ENCODE data around the gene PLEKHM3. TPM values are rescaled to one million over a fixed set of nuclear protein-coding genes. Genes with fewer than 3 reads are reported as not detected.
A peak's percentile ranks its signal among the peaks of the same experiment; 100 is the strongest.

Gene PLEKHM3
- total RNA-seq, 4 donors from 2014 or later, result 5.6 to 8.8 (median 6.8) TPM

DNA sequence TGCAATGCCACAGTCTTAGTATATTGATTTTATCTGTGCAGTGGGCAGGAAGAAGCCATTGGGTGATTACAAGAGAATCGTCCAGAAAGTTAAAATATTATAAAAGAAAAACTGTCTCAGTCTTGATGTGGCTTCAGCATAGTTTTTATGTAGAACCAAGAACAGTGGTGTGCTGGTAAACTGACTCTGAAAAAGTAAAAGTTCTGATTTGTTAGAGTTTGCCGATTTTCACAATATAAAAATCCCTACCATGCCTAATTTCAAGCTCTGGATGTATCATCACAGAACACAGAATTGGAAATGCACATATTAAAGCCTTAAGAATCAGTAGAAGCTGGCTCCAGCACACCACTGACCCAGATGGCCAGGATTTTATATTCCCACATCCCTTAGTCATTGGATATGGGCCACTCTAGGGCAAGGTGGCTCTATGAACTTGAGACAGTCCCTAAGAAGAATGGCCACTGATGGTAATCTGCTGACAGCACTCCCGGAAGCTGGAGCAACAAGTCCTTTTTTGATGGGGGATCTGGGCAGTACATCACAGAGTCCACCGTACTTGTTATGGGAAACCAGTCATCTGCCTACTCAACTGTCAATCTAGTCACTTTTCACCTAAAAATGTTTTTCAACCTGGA, 9.3 kb upstream of the PLEKHM3 start:
- in situ Hi-C loops (cut with MboI; ENCODE audit: low sequenced_read_pairs in 4 of 4) (loop anchor here in 3 of 4 donors (10.0 to 25.0 kb wide), 3 partner anchors 290 to 422 kb away; partner anchors contain the start of gene METTL21A (in 1 of the 3)), intact Hi-C loops (cut with DNase I; ENCODE audit: low total_unique reads) (loop anchor here (5.0 kb wide), 1 partner anchor 218 kb away; no protein-coding TSS in a partner anchor)
- no peak for TF ChIP-seq POLR2A (IDR thresholded peaks at IDR 0.05)
- TF ChIP-seq, protein P1, sequence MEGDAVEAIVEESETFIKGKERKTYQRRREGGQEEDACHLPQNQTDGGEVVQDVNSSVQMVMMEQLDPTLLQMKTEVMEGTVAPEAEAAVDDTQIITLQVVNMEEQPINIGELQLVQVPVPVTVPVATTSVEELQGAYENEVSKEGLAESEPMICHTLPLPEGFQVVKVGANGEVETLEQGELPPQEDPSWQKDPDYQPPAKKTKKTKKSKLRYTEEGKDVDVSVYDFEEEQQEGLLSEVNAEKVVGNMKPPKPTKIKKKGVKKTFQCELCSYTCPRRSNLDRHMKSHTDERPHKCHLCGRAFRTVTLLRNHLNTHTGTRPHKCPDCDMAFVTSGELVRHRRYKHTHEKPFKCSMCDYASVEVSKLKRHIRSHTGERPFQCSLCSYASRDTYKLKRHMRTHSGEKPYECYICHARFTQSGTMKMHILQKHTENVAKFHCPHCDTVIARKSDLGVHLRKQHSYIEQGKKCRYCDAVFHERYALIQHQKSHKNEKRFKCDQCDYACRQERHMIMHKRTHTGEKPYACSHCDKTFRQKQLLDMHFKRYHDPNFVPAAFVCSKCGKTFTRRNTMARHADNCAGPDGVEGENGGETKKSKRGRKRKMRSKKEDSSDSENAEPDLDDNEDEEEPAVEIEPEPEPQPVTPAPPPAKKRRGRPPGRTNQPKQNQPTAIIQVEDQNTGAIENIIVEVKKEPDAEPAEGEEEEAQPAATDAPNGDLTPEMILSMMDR (IDR thresholded peaks at IDR 0.05 in 4 of 5, conservative IDR thresholded peaks at IDR 0.05 in 1 of 5), result no peak

DNA sequence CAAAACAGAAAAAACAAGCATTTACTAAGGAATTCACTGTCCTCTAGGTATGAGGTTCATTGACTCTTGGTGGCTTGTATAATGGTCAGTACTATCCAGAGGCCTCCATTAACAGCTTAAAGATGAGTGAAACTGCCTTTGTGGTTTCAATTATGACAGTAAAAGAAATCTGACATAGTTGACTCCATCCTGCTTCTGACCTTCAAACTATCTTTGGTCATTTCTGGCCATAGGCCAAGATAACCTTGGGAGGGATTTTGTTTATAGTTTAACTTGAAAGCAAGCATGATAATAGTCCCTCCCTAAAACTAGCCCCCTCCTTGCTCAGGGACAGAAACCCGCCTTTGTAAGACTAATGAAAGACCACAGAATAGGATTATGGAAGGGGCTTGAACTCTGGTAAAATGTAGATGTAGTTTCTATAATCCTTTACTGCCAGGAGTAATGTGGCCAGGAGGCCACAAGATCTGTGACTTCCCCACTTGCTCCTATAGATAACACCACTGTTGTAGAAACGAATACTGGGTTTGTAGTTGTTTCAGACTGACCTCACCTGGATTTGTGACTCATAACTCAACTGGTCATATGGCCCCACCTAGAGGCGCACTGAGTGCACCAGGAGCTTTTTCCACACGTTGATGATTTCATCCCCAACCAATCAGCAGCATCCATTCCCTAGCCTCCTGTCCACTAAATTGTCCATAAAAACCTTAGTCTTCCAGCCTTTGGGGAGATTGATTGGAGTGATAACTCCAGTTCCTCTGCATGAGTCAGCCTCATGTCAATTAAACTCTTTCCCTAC, 8.6 kb upstream of the PLEKHM3 start:
- peak in 1 of 2 donors; percentile 15 for DNase-seq
- in situ Hi-C loops (cut with MboI; ENCODE audit: low sequenced_read_pairs in 4 of 4), result loop anchor here in 3 of 4 donors (10.0 to 25.0 kb wide), 3 partner anchors 289 to 422 kb away; partner anchors contain the start of gene METTL21A (in 1 of the 3)
- Histone ChIP-seq H3K4me3 (no peak overlapping the region), H3K9me3 (no peaks in the 10 kb centered on the region), H3K4me1 (no peaks in the 10 kb centered on the region), H3K36me3 (no peaks in the 10 kb centered on the region), H3K27me3 (no peaks in the 10 kb centered on the region), H3K27ac (no peak overlapping the region)
- peak in 1 of 2 donors; percentile 44 for ATAC-seq
- intact Hi-C loops (cut with DNase I; ENCODE audit: low total_unique reads), result loop anchor here (5.0 kb wide), 1 partner anchor 218 kb away; no protein-coding TSS in a partner anchor
- TF ChIP-seq POLR2A (IDR thresholded peaks at IDR 0.05), result no peak
- TF ChIP-seq, protein P1 (IDR thresholded peaks at IDR 0.05 in 4 of 5, conservative IDR thresholded peaks at IDR 0.05 in 1 of 5), result no peak

More for the DNA sequence above, 9.3 kb upstream of the PLEKHM3 start:
- H3K27ac ChIP-seq, result no peak overlapping the region
- ATAC-seq, result no peak
- H3K4me3 ChIP-seq, result no peak overlapping the region
- H3K27me3 ChIP-seq, result no peaks in the 10 kb centered on the region
- no peaks in the 10 kb centered on the region for H3K9me3 ChIP-seq
- DNase-seq, result no peak
- no peaks in the 10 kb centered on the region for H3K36me3 ChIP-seq
- no peaks in the 10 kb centered on the region for H3K4me1 ChIP-seq

DNA sequence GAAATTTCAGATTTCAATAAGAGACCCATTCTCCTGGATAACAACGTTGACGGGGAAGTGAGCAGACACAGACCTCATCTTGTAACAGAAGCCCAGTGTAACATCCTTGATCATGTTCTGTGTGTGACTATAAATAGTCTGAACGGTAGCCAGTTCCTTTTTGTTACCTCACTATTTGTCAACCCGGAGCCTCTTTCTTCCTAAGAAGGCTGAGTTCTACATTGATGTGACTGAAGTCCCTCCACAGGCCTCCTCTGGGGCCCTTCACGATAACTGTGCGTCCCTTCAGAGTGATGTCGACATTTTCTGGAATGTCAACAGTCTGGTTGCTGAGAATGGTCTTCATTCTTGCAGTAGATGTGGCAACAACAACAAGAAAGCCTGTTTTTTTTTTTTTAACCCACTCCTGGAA, 6.3 kb upstream of the PLEKHM3 start:
- Histone ChIP-seq H3K9me3 (no peaks in the 10 kb centered on the region), H3K27me3 (no peaks in the 10 kb centered on the region), H3K36me3 (no peaks in the 10 kb centered on the region), H3K4me3 (no peak overlapping the region), H3K27ac (no peak overlapping the region), H3K4me1 (no peaks in the 10 kb centered on the region)
- peak; percentile 66 to 86 for ATAC-seq
- TF ChIP-seq POLR2A (IDR thresholded peaks at IDR 0.05), result no peak
- TF ChIP-seq, protein P1 (IDR thresholded peaks at IDR 0.05 in 4 of 5, conservative IDR thresholded peaks at IDR 0.05 in 1 of 5), result no peak
- no peak for DNase-seq
- in situ Hi-C loops (cut with MboI; ENCODE audit: low sequenced_read_pairs in 4 of 4) (loop anchor here in 3 of 4 donors (10.0 to 25.0 kb wide), 3 partner anchors 287 to 419 kb away; partner anchors contain the start of gene METTL21A (in 1 of the 3)), intact Hi-C loops (cut with DNase I; ENCODE audit: low total_unique reads) (loop anchor here (5.0 kb wide), 1 partner anchor 221 kb away; no protein-coding TSS in a partner anchor)

DNA sequence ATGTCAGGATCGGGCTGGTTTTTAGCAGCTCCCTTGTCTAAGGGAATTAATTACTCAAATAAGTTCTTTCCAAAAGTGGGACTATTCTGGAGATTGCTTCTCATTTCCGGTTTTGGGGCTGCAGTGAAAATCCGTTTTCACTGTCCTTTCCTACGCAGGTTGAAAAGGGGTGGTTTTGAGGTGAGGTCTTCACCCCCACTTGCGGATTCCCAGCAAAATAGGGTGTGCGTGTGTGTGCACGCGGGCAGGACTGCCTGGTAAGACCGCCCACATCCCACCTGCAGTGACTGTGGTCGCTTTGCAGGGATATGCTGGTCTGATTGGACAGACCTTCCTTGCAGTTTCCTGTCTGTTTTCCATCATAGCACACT, 472 bp upstream of the PLEKHM3 start:
- no peaks in the 10 kb centered on the region for H3K9me3 ChIP-seq
- peaks cover 24 to 28% of the 10 kb centered on the region in 2 donors for H3K4me1 ChIP-seq
- no peaks in the 10 kb centered on the region for H3K27me3 ChIP-seq
- DNase-seq, result no peak
- peak overlapping the region; percentile 83 to 91 (median 88) for H3K4me3 ChIP-seq
- ATAC-seq, result peak in 1 of 2 donors; percentile 2
- peak overlapping the region; percentile 78 to 93 (median 88) for H3K27ac ChIP-seq
- no peaks in the 10 kb centered on the region for H3K36me3 ChIP-seq
- in situ Hi-C loops (cut with MboI; ENCODE audit: low sequenced_read_pairs in 4 of 4), result loop anchor here in 2 of 4 donors (25.0 kb wide), 2 partner anchors 388 to 413 kb away; partner anchors contain the start of gene METTL21A (in 1 of the 2)
- intact Hi-C loops (cut with DNase I; ENCODE audit: low total_unique reads), result loop anchor here (1.0 to 5.0 kb wide), 2 partner anchors 256 to 398 kb away; partner anchors contain the start of genes FZD5 and METTL21A
- TF ChIP-seq POLR2A (IDR thresholded peaks at IDR 0.05), result no peak
- TF ChIP-seq, protein P1 (IDR thresholded peaks at IDR 0.05 in 4 of 5, conservative IDR thresholded peaks at IDR 0.05 in 1 of 5), result no peak

Data from gastrocnemius medialis (tissue), 4 donors.